Neural progenitor cell (in vitro differentiated cells): ENCODE measurements around the gene CCDC201.

Experiments used
- EZH2 ChIP-seq: fragments of 200-600 bp; sonication (generic); IDR thresholded peaks from 2 replicates; pipeline ENCODE4 v1.6.1; 2017; ENCODE audit warnings: antibody characterized with exemption, mild to moderate bottlenecking, moderate library complexity
- TF ChIP-seq, protein P1 (sequence below): fragments of 200-600 bp; sonication (generic); IDR thresholded peaks from 2 replicates; pipeline ENCODE4 v1.5.1; 2017; ENCODE audit warnings: antibody characterized with exemption, mild to moderate bottlenecking

DNA sequence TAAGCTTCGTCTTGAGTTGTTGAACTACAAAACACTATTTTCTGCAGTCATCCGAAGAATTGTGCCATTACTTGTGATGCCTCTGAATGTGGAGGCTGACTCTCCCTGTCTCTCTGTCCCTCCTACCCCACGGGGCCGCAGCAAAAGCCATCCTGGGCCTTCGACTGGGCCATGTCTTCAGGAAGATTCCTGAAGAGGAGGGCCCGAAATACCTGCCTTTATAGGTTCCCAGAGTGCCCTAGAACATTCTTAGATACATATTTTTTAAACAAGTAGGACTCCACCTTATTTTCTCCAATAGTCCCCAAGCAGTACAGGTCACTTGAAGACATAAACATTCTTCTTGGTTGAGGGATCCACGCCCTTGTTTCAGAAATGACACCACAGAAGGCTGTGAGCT lies 40.1 kb upstream of the CCDC201 start:
- TF ChIP-seq, protein P1, sequence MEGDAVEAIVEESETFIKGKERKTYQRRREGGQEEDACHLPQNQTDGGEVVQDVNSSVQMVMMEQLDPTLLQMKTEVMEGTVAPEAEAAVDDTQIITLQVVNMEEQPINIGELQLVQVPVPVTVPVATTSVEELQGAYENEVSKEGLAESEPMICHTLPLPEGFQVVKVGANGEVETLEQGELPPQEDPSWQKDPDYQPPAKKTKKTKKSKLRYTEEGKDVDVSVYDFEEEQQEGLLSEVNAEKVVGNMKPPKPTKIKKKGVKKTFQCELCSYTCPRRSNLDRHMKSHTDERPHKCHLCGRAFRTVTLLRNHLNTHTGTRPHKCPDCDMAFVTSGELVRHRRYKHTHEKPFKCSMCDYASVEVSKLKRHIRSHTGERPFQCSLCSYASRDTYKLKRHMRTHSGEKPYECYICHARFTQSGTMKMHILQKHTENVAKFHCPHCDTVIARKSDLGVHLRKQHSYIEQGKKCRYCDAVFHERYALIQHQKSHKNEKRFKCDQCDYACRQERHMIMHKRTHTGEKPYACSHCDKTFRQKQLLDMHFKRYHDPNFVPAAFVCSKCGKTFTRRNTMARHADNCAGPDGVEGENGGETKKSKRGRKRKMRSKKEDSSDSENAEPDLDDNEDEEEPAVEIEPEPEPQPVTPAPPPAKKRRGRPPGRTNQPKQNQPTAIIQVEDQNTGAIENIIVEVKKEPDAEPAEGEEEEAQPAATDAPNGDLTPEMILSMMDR, result no peak
- TF ChIP-seq EZH2, result no peak
